Chondrocyte (in vitro differentiated cells): ENCODE data around the gene SASS6. TPM values are rescaled to one million over a fixed set of nuclear protein-coding genes. Genes with fewer than 3 reads are reported as not detected.
A peak's percentile ranks its signal among the peaks of the same experiment; 100 is the strongest.

ENCODE experiments used
- DNase-seq: peaks from one replicate; pipeline ENCODE4 v3.0.0; 2021; ENCODE audit warnings: mixed read lengths, low spot score
- H3K27ac Mint-ChIP-seq: one replicate; pipeline ENCODE4 v1.8.0; 2021; ENCODE audit warnings: mild to moderate bottlenecking, moderate library complexity, mixed read lengths; ENCODE audit not compliant: unreplicated experiment
- H3K27me3 Mint-ChIP-seq: 2 replicates; pipeline ENCODE4 v1.8.0; 2021; ENCODE audit warnings: low read depth, mixed read lengths
- H3K36me3 Mint-ChIP-seq: 2 replicates; pipeline ENCODE4 v1.8.0; 2021; ENCODE audit warnings: low read depth, mixed read lengths
- H3K4me1 Mint-ChIP-seq: 2 replicates; pipeline ENCODE4 v1.8.0; 2021; ENCODE audit warnings: low read depth, mild to moderate bottlenecking, mixed read lengths
- H3K4me3 Mint-ChIP-seq: one replicate; pipeline ENCODE4 v1.8.0; 2021; ENCODE audit warnings: mild to moderate bottlenecking, moderate library complexity, mixed read lengths; ENCODE audit not compliant: unreplicated experiment
- H3K9me3 Mint-ChIP-seq: 2 replicates; pipeline ENCODE4 v1.8.0; 2021; ENCODE audit warnings: low read depth, mixed read lengths
- total RNA-seq: library from RNA; stranded (reverse); gene quantifications from 3 replicates; pipeline ENCODE4 v1.2.1, GENCODE V29; 2021
- TF ChIP-seq, protein P1 (sequence below): fragments of 200-600 bp; sonication (generic); IDR thresholded peaks from 2 replicates; pipeline ENCODE4 v1.5.0; 2021; ENCODE audit warnings: antibody characterized with exemption, mild to moderate bottlenecking, moderate library complexity

The SASS6 gene
- total RNA-seq, 1 donor from 2014 or later = 2.3 TPM

DNA sequence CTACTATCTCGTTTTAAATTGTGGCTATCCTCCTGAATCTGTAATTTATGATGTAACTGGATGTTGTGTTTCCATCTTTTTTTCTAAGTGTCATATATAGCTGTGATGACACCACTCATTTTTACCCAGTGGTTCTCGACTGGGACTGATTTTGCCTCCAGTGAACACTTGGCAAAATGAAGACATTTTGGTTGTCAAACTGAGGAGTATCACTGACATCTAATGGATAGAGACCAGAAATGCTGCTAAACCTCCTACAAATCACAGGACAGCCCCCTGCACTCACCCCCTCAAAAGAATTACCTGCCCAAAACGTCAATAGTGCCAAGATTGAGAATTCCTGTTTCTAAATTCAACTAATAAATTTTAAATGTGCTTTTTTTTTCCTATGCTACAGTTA, 2.1 kb upstream of the SASS6 start:
- Mint-ChIP-seq H3K9me3 (no peaks in the 10 kb centered on the region), H3K4me1 (peaks cover 31% of the 10 kb centered on the region), H3K27ac (no peak overlapping the region), H3K27me3 (no peaks in the 10 kb centered on the region), H3K36me3 (peaks cover 9% of the 10 kb centered on the region), H3K4me3 (no peak overlapping the region)
- no peak for DNase-seq
- TF ChIP-seq, protein P1, sequence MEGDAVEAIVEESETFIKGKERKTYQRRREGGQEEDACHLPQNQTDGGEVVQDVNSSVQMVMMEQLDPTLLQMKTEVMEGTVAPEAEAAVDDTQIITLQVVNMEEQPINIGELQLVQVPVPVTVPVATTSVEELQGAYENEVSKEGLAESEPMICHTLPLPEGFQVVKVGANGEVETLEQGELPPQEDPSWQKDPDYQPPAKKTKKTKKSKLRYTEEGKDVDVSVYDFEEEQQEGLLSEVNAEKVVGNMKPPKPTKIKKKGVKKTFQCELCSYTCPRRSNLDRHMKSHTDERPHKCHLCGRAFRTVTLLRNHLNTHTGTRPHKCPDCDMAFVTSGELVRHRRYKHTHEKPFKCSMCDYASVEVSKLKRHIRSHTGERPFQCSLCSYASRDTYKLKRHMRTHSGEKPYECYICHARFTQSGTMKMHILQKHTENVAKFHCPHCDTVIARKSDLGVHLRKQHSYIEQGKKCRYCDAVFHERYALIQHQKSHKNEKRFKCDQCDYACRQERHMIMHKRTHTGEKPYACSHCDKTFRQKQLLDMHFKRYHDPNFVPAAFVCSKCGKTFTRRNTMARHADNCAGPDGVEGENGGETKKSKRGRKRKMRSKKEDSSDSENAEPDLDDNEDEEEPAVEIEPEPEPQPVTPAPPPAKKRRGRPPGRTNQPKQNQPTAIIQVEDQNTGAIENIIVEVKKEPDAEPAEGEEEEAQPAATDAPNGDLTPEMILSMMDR = peak; percentile 35

DNA sequence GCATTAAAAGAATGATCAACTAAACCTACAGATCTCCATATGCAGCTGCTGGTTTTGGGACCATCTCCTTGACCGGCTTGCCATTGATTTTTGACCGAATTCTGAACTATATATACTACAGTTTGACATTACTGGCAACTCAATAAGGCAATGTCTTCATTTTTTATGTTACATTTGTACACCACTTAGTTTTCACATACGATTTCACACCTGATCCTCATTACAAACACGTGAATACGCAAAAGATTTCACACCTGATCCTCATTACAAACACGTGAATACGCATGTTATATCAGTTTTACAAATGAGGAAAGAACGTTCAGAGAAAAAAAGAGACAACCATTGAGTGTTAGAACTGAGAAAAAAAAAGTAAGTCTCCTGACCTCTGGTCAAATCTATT, 1.1 kb downstream of the SASS6 start:
- TF ChIP-seq, protein P1 = no peak
- Mint-ChIP-seq H3K9me3 (no peaks in the 10 kb centered on the region), H3K27ac (no peak overlapping the region)

DNA sequence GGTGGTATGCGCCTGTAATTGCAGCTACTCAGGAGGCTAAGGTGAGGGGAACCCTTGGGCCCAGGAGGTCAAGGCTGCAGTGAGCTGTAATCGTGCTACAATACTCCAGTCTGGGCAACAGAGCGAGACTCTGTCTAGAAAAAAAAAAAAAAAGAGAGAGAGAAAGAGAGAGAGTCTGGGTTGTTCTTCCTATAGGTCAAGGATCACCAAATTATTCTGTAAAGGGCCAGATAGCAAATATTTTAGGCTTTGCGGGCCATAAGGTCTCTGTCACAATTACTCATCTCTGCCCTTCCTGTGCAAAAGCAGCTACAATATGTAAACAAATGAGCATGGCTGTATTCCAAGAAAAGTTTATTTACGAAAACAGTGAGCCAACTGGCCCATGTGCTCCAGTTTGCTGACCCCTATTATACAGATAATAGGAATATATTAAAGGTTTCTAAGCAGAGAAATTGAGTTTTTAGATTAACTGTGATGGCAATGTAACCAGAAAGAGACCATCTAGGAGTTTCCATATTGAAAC, 2.1 kb downstream of the SASS6 start:
- Mint-ChIP-seq H3K36me3 (no peaks in the 10 kb centered on the region), H3K4me1 (peaks cover 31% of the 10 kb centered on the region), H3K9me3 (no peaks in the 10 kb centered on the region), H3K27ac (no peak overlapping the region), H3K27me3 (no peaks in the 10 kb centered on the region), H3K4me3 (no peak overlapping the region)
- DNase-seq = no peak
- TF ChIP-seq, protein P1 = no peak

More for the DNA sequence above, 1.1 kb downstream of the SASS6 start:
- no peaks in the 10 kb centered on the region for H3K27me3 Mint-ChIP-seq
- DNase-seq = no peak
- peaks cover 31% of the 10 kb centered on the region for H3K4me1 Mint-ChIP-seq
- H3K4me3 Mint-ChIP-seq = peak overlapping the region; percentile 99
- no peaks in the 10 kb centered on the region for H3K36me3 Mint-ChIP-seq

DNA sequence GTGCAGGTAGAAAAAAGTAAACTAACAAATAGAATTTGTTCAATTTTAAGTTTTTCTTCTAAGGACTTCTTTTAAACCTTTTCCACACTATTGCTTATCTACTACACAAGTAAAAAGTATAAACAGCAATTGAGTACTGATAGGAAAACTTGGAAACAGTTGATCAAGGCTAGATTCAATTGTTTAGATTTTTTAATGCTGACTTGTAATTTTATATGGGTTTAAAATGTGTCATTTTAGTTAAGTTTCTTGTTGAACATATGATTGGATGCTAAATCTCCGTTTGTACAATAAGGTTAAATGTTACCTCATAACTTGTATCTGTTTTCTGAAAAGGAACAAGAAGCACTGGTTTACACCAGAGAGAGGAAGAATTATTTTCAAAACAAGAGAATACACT, 5.5 kb downstream of the SASS6 start:
- Mint-ChIP-seq H3K36me3 (no peaks in the 10 kb centered on the region), H3K9me3 (no peaks in the 10 kb centered on the region), H3K4me3 (no peak overlapping the region), H3K27ac (no peak overlapping the region), H3K27me3 (no peaks in the 10 kb centered on the region), H3K4me1 (peaks cover 8% of the 10 kb centered on the region)
- TF ChIP-seq, protein P1 = no peak
- no peak for DNase-seq

DNA sequence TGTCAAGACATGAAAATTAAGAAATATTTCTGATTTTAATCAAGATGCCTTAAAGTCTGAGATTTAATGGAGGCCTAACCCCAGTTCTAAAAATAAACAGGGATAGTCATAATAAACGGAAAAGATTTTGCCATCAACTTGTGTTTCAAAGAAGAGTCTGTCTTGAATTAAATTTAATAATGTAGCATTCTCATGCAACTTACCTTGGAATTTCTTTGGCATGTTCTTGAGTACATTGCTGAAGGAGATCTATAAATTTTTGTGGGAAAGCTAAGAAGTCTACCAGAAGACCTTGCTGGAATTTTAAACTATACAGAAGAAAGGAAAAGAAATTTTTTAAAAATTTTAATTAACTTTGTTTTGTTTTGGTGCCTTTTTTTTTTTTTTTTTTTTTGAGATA, 10.6 kb downstream of the SASS6 start:
- Mint-ChIP-seq H3K36me3 (no peaks in the 10 kb centered on the region), H3K27ac (no peak overlapping the region)
- TF ChIP-seq, protein P1 = no peak

More for the DNA sequence above, 10.6 kb downstream of the SASS6 start:
- DNase-seq = no peak
- Mint-ChIP-seq H3K4me3 (no peak overlapping the region), H3K4me1 (no peaks in the 10 kb centered on the region), H3K27me3 (no peaks in the 10 kb centered on the region), H3K9me3 (no peaks in the 10 kb centered on the region)
